ENCODE results near the gene RPS16. TPM values are rescaled to one million over a fixed set of nuclear protein-coding genes. Genes with fewer than 3 reads are reported as not detected.

Gene RPS16
- total and polyA plus RNA-seq, 9 of the 15 experiments (the other 6 are each of a cell fraction or from before 2014, with no cell fraction given): 82.6 to 3,671 (median 2,204) TPM

GRCh38 chr19:39410017-39410830 lies 25.5 kb downstream of the RPS16 start (continued):
- TF ChIP-seq TEAD4 (IDR thresholded peaks at IDR 0.05; ENCODE audit: low read length): no peak
- no peak for TF ChIP-seq TEAD4 (CRISPR knock-in tag; IDR thresholded peaks at IDR 0.05; ENCODE audit: borderline replicate concordance)
- TF ChIP-seq ZNF316 (IDR thresholded peaks at IDR 0.05): peak; percentile 18; the same call in 1 of the 2 replicates
- TF ChIP-seq LEF1 (IDR thresholded peaks at IDR 0.05): no peak
- TF ChIP-seq, protein P1, sequence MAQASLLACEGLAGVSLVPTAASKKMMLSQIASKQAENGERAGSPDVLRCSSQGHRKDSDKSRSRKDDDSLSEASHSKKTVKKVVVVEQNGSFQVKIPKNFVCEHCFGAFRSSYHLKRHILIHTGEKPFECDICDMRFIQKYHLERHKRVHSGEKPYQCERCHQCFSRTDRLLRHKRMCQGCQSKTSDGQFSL (CRISPR knock-in tag; IDR thresholded peaks at IDR 0.05): no peak
- TF ChIP-seq, protein P1 (tag; IDR thresholded peaks at IDR 0.05): no peak
- TF ChIP-seq CHD7 (IDR thresholded peaks at IDR 0.05; ENCODE audit: low read depth, low read length): no peak
- TF ChIP-seq RFX7 (CRISPR knock-in tag; IDR thresholded peaks at IDR 0.05): no peak
- no peak for TF ChIP-seq NFE2 (IDR thresholded peaks at IDR 0.05; ENCODE audit: low read depth)
- TF ChIP-seq CHD4 (IDR thresholded peaks at IDR 0.05; ENCODE audit: insufficient read depth, insufficient replicate concordance, low read depth, low read length, poor library complexity, severe bottlenecking): no peak
- no peak for TF ChIP-seq RBM15 (IDR thresholded peaks at IDR 0.05; ENCODE audit: insufficient read depth, low read length)
- TF ChIP-seq, protein P2, sequence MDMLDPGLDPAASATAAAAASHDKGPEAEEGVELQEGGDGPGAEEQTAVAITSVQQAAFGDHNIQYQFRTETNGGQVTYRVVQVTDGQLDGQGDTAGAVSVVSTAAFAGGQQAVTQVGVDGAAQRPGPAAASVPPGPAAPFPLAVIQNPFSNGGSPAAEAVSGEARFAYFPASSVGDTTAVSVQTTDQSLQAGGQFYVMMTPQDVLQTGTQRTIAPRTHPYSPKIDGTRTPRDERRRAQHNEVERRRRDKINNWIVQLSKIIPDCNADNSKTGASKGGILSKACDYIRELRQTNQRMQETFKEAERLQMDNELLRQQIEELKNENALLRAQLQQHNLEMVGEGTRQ (CRISPR knock-in tag; IDR thresholded peaks at IDR 0.05): no peak
- TF ChIP-seq SOX6 (IDR thresholded peaks at IDR 0.05): no peak
- TF ChIP-seq SRF (CRISPR knock-in tag; IDR thresholded peaks at IDR 0.05): peak; percentile 52 to 88; a peak in 2 of 4 replicates
- TF ChIP-seq BRF1 (IDR thresholded peaks at IDR 0.05; ENCODE audit: borderline replicate concordance, extremely low read depth, insufficient read length): no peak

All from K562 (cell line).